DOHH2 (cell line): ENCODE measurements around the gene ODC1.

Experiments
- EZH2phosphoT487 ChIP-seq: fragments of 200-600 bp; sonication (generic); IDR thresholded peaks from 2 replicates; pipeline ENCODE4 v1.6.1; 2017; ENCODE audit warnings: borderline replicate concordance, mild to moderate bottlenecking, antibody characterized with exemption, low read length, moderate library complexity, mixed read lengths
- TF ChIP-seq, protein P1 (sequence below): fragments of 200-600 bp; sonication (generic); IDR thresholded peaks from one replicate; pipeline ENCODE4 v1.5.1; 2014; ENCODE audit warnings: antibody characterized with exemption, mild to moderate bottlenecking, low read depth, low read length; ENCODE audit not compliant: poor library complexity, severe bottlenecking

DNA sequence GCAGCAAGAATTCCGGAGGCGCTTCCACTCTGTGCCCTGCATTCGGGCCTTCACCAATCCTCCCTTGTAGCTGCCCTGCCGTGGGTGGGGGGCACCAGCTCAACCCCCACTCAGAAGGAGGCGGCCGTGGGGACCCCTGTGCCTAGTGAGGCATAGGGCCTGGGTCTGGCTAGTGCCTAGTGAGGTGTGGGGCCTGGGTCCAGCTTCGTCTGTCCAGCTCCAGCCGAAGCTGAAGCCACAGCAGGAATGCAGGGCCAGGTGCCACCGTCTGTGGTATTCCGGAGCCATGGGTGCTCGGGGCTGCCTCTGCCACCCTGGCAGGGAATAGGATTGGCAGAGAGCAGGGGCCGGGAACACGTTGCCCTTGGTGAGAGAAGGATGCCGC lies 12.3 kb downstream of the ODC1 start:
- TF ChIP-seq, protein P1, sequence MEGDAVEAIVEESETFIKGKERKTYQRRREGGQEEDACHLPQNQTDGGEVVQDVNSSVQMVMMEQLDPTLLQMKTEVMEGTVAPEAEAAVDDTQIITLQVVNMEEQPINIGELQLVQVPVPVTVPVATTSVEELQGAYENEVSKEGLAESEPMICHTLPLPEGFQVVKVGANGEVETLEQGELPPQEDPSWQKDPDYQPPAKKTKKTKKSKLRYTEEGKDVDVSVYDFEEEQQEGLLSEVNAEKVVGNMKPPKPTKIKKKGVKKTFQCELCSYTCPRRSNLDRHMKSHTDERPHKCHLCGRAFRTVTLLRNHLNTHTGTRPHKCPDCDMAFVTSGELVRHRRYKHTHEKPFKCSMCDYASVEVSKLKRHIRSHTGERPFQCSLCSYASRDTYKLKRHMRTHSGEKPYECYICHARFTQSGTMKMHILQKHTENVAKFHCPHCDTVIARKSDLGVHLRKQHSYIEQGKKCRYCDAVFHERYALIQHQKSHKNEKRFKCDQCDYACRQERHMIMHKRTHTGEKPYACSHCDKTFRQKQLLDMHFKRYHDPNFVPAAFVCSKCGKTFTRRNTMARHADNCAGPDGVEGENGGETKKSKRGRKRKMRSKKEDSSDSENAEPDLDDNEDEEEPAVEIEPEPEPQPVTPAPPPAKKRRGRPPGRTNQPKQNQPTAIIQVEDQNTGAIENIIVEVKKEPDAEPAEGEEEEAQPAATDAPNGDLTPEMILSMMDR, result no peak
- no peak for TF ChIP-seq EZH2phosphoT487
